Psoas muscle (tissue), 8 donors: ENCODE measurements around the gene CCDC106. TPM values are rescaled to one million over a fixed set of nuclear protein-coding genes. Genes with fewer than 3 reads are reported as not detected.
A peak's percentile ranks its signal among the peaks of the same experiment; 100 is the strongest.

Source experiments
- ATAC-seq, 4 donors: fragments of 200-7000 bp; cut with Tn5 transposase; one replicate each; pipeline ENCODE4 v1.9.1; 2020; ENCODE audit warnings: moderate library complexity in 3 of 4, mild to moderate bottlenecking in 2 of 4
- DNase-seq, 2 donors: peaks; one replicate each; pipeline ENCODE4 v3.0.0-alpha.2; 2020
- H3K27ac ChIP-seq: fragments of 200-600 bp; one replicate; pipeline ENCODE4 v1.8.0; 2022
- H3K27me3 ChIP-seq, 3 donors: fragments of 200-600 bp in 1 of 3; one replicate each; pipeline versions ENCODE4 v1.6.1 to v1.8.0; 2013 to 2022; ENCODE audit warnings: low read length in 2 of 3, mild to moderate bottlenecking in 2 of 3, moderate library complexity in 1 of 3; ENCODE audit not compliant: insufficient read depth in 3 of 3
- H3K36me3 ChIP-seq, 2 donors: fragments of 200-600 bp in 1 of 2; one replicate each; pipeline versions ENCODE4 v1.6.1 to v1.8.0; 2013 to 2022; ENCODE audit warnings: low read depth in 1 of 2, mild to moderate bottlenecking in 1 of 2, moderate library complexity in 1 of 2; ENCODE audit not compliant: insufficient read depth in 1 of 2
- H3K4me1 ChIP-seq: fragments of 200-600 bp; one replicate; pipeline ENCODE4 v1.8.0; 2022
- H3K4me3 ChIP-seq: fragments of 200-600 bp; one replicate; pipeline ENCODE4 v1.8.0; 2022; ENCODE audit warnings: mild to moderate bottlenecking
- H3K9me3 ChIP-seq: fragments of 200-600 bp; one replicate; pipeline ENCODE4 v1.8.0; 2022
- CTCF ChIP-seq: fragments of 200-600 bp; IDR thresholded peaks from one replicate; pipeline ENCODE4 v1.8.0; 2022; ENCODE audit warnings: antibody characterized with exemption
- WGBS, 3 donors: extraction: QIAGEN DNeasy Blood & Tissue Kit; methylation state at CpG; one replicate each; pipeline versions ENCODE4 v1.1.6 to v1.1.7; 2013; 5-methylcytosine and 5-hydroxymethylcytosine counted together
- intact Hi-C, 2 donors: fragments of 100-400 bp; cut with DNase I; formaldehyde crosslinking; loops; one replicate each; pipeline versions ENCODE4 v1.11.0 to v1.14.2; 2022
- polyA plus RNA-seq, 3 donors: library from polyadenylated mRNA; stranded (reverse); fragments of 200-250 nt; gene quantifications; one replicate each; pipeline ENCODE4 v1.2.3, GENCODE V29; 2013
- total RNA-seq, 4 donors: library from RNA; stranded (reverse); fragmentation: NEBNext Ultra II Directional in 2 of 4; extraction: Animal tissue kit (Norgen Biotek cat#: 25700) in 2 of 4; gene quantifications; one replicate each; pipeline versions ENCODE4 v1.2.1 to v1.2.4, GENCODE V29; 2021 to 2023
- donor health status: healthy with polysubstance abuse.
- donor health status: DM: no; HTN: no; CAD: no; lungs with moderate emphysema.
- donor health status: Bipolar disorder and iron deficiency.
- donor health status: healthy.
- donor health status: DM: yes; HTN: yes; CAD: no.
- donor health status: DM: no; HTN: no; CAD: no.
- donor health status: DM: no; HTN: no; CAD: no.
- donor health status: DM: yes; HTN: yes; CAD: no.

CCDC106 gene
- total and polyA plus RNA-seq, 7 donors = 4.4 to 12.0 (median 10.0) TPM

GRCh38 chr19:55696301-55697068, 48.5 kb downstream of the CCDC106 start:
- DNase-seq = no peak
- no peak overlapping the region for H3K4me3 ChIP-seq
- WGBS, 3 donors = 90 to 92% (median 92%) methylated on average over 16 to 20 of the region's 20 CpGs

GRCh38 chr19:55697069-55697440, 49.0 kb downstream of the CCDC106 start:
- no peaks in the 10 kb centered on the region for H3K9me3 ChIP-seq
- no peaks in the 10 kb centered on the region for H3K4me1 ChIP-seq
- peaks cover 2 to 81% of the 10 kb centered on the region in 2 donors for H3K36me3 ChIP-seq
- intact Hi-C loops = no loop called here
- no peak for TF ChIP-seq CTCF
- no peak overlapping the region for H3K27ac ChIP-seq
- DNase-seq (no peak), ATAC-seq (peak in 1 of 4 donors; percentile 16)
- no peak overlapping the region for H3K4me3 ChIP-seq
- 87 to 89% (median 88%) methylated on average over 12 of the region's 12 CpGs for WGBS, 3 donors
- H3K27me3 ChIP-seq = no peaks in the 10 kb centered on the region

More at GRCh38 chr19:55696301-55697068, 48.5 kb downstream of the CCDC106 start:
- Histone ChIP-seq H3K4me1 (no peaks in the 10 kb centered on the region), H3K36me3 (peaks cover 2 to 87% of the 10 kb centered on the region in 2 donors), H3K27me3 (no peaks in the 10 kb centered on the region), H3K9me3 (no peaks in the 10 kb centered on the region), H3K27ac (no peak overlapping the region)
- no peak for ATAC-seq
- intact Hi-C loops = no loop called here
- no peak for TF ChIP-seq CTCF

- Histone ChIP-seq H3K9me3 (no peaks in the 10 kb centered on the region), H3K4me3 (no peak overlapping the region), H3K27me3 (no peaks in the 10 kb centered on the region), H3K27ac (no peak overlapping the region), H3K36me3 (peaks cover 2 to 77% of the 10 kb centered on the region in 2 donors), H3K4me1 (no peaks in the 10 kb centered on the region)
- 82 to 92% (median 87%) methylated on average over 8 of the region's 8 CpGs for WGBS, 3 donors
- no peak for TF ChIP-seq CTCF
- ATAC-seq = no peak
- intact Hi-C loops = no loop called here
- DNase-seq = no peak
Measured at GRCh38 chr19:55697698-55698097, 49.7 kb downstream of the CCDC106 start.

- Histone ChIP-seq H3K27me3 (no peaks in the 10 kb centered on the region), H3K4me3 (no peak overlapping the region), H3K36me3 (peaks cover 2 to 71% of the 10 kb centered on the region in 2 donors), H3K27ac (no peak overlapping the region), H3K9me3 (no peaks in the 10 kb centered on the region), H3K4me1 (no peaks in the 10 kb centered on the region)
- WGBS, 3 donors = 93 to 94% (median 94%) methylated on average over 17 of the region's 17 CpGs
- DNase-seq (no peak), ATAC-seq (no peak)
- intact Hi-C loops = no loop called here
- no peak for TF ChIP-seq CTCF
Measured at GRCh38 chr19:55698256-55698655, 50.2 kb downstream of the CCDC106 start.
